Transverse colon (tissue), 4 donors: ENCODE measurements around the gene LARGE1. TPM values are rescaled to one million over a fixed set of nuclear protein-coding genes. Genes with fewer than 3 reads are reported as not detected.

Experiments used
- DNase-seq: peaks from one replicate; pipeline ENCODE4 v3.0.0-alpha.2; 2019
- H3K27ac ChIP-seq, 4 donors: fragments of 200-600 bp; sonication (generic); 2 replicates each; pipeline ENCODE4 v1.5.1; 2016 to 2018; ENCODE audit warnings: inconsistent platforms in 4 of 4
- H3K27me3 ChIP-seq: fragments of 200-600 bp; sonication (generic); 2 replicates; pipeline ENCODE4 v1.5.1; 2017; ENCODE audit warnings: inconsistent platforms
- H3K36me3 ChIP-seq, 4 donors: fragments of 200-600 bp; sonication (generic); 2 replicates each; pipeline ENCODE4 v1.5.1; 2017 to 2019; ENCODE audit warnings: inconsistent platforms in 4 of 4
- H3K4me1 ChIP-seq, 4 donors: fragments of 200-600 bp; sonication (generic); 2 replicates each; pipeline ENCODE4 v1.5.1; 2017 to 2020; ENCODE audit warnings: inconsistent platforms in 4 of 4
- H3K4me3 ChIP-seq, 4 donors: fragments of 200-600 bp; sonication (generic); 1 replicate in 1 of 4; 2 replicates in 3 of 4; pipeline versions ENCODE4 v1.5.1 to v1.6.1; 2017 to 2019; ENCODE audit warnings: inconsistent platforms in 4 of 4
- H3K9me3 ChIP-seq, 2 donors: fragments of 200-600 bp; sonication (generic); 2 replicates each; pipeline ENCODE4 v1.5.1; 2017 to 2019; ENCODE audit warnings: inconsistent platforms in 2 of 2
- EP300 ChIP-seq: sonication (generic); formaldehyde crosslinking; IDR thresholded peaks from one replicate; pipeline ENCODE4 v1.6.1; 2017; ENCODE audit warnings: antibody characterized with exemption, low read depth
- POLR2A ChIP-seq: fragments of 450-650 bp; IDR thresholded peaks from one replicate; pipeline ENCODE4 v1.6.1; 2016; ENCODE audit warnings: antibody characterized with exemption, mild to moderate bottlenecking, moderate library complexity
- POLR2AphosphoS5 ChIP-seq, 3 donors: sonication (generic); formaldehyde crosslinking; IDR thresholded peaks; one replicate each; pipeline ENCODE4 v1.6.1; 2016; ENCODE audit warnings: antibody characterized with exemption in 3 of 3
- WGBS, 2 donors: methylation state at CpG; one replicate each; pipeline ENCODE4 v1.1.5; 2018; ENCODE audit warnings: low coverage in 1 of 2; 5-methylcytosine and 5-hydroxymethylcytosine counted together
- in situ Hi-C, 4 donors: fragments of 200-750 bp; cut with MboI; loops; one replicate each; pipeline versions ENCODE4 v1.15.0 to v1.15.1; 2017; ENCODE audit warnings: low sequenced_read_pairs in 3 of 4, low pct_ligation_motif_present in 1 of 4, low pct_unique_long_range_greater_than_20kb in 1 of 4
- intact Hi-C: fragments of 100-400 bp; cut with DNase I; formaldehyde crosslinking; loops from one replicate; pipeline ENCODE4 v1.15.1; 2023; ENCODE audit warnings: low total_unique reads
- total RNA-seq, 4 donors: library from RNA; depleted of rRNA; stranded (reverse); fragments of >200 nt; gene quantifications; one replicate each; pipeline ENCODE4 v1.1.0, GENCODE V29; 2016
- TF ChIP-seq, protein P1 (sequence below), 5 experiments: fragments of 200-600 bp in 3 of 5; fragments of 450-650 bp in 2 of 5; sonication (generic) in 3 of 5; IDR thresholded peaks; 1 replicate in 2 of 5; 2 replicates in 3 of 5; pipeline ENCODE4 v1.5.1; 2016 to 2017; ENCODE audit warnings: antibody characterized with exemption in 5 of 5, inconsistent platforms in 3 of 5, mild to moderate bottlenecking in 2 of 5, moderate library complexity in 1 of 5

LARGE1 gene
- total RNA-seq, 4 donors from 2014 or later = 46.5 to 304 (median 80.5) TPM

DNA sequence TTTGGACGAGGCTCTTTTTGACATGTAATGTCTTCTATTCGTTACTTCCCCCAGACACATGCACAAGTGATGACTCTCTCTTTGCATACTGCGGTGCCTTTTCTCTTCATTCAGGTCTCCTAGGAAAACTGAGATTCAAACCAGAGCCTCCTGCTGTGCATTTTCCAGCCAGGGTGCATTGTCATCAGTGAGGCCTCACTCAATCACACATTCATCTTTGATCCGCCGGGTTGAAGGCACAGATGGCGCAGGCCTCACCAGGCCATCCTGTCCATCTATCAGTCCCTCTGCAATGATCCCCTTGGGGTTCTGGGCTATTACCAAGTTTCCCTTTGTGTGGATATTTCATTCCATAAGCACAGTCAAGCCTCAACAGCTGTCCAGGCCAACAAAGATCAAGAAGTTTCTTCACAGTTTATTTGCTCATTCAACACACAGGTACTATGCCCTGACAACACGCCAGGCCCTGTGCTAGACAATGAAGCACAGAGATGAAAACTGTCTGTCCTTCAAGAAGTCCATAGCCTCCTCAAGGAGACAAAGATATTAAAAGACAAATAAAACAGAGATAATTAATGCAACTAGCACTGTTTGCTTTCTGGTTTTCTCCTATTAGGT is 107.8 kb downstream of the LARGE1 start:
- no peaks in the 10 kb centered on the region for H3K9me3 ChIP-seq
- TF ChIP-seq POLR2A (no peak), EP300 (no peak), POLR2AphosphoS5 (IDR thresholded peaks at IDR 0.05) (no peak)
- TF ChIP-seq, protein P1, sequence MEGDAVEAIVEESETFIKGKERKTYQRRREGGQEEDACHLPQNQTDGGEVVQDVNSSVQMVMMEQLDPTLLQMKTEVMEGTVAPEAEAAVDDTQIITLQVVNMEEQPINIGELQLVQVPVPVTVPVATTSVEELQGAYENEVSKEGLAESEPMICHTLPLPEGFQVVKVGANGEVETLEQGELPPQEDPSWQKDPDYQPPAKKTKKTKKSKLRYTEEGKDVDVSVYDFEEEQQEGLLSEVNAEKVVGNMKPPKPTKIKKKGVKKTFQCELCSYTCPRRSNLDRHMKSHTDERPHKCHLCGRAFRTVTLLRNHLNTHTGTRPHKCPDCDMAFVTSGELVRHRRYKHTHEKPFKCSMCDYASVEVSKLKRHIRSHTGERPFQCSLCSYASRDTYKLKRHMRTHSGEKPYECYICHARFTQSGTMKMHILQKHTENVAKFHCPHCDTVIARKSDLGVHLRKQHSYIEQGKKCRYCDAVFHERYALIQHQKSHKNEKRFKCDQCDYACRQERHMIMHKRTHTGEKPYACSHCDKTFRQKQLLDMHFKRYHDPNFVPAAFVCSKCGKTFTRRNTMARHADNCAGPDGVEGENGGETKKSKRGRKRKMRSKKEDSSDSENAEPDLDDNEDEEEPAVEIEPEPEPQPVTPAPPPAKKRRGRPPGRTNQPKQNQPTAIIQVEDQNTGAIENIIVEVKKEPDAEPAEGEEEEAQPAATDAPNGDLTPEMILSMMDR (IDR thresholded peaks at IDR 0.05) = no peak
- intact Hi-C loops (no loop called here), in situ Hi-C loops (no loop called here)
- peaks cover 0 to 15% (median 3%) of the 10 kb centered on the region in 4 donors for H3K4me1 ChIP-seq
- H3K27ac ChIP-seq = peak overlapping the region; percentile 57 to 80 (median 71)
- 90 to 91% methylated on average over 3 to 7 of the region's 7 CpGs for WGBS, 2 donors
- no peak overlapping the region for H3K4me3 ChIP-seq
- H3K27me3 ChIP-seq = no peaks in the 10 kb centered on the region
- DNase-seq = no peak
- H3K36me3 ChIP-seq = no peaks in the 10 kb centered on the region

DNA sequence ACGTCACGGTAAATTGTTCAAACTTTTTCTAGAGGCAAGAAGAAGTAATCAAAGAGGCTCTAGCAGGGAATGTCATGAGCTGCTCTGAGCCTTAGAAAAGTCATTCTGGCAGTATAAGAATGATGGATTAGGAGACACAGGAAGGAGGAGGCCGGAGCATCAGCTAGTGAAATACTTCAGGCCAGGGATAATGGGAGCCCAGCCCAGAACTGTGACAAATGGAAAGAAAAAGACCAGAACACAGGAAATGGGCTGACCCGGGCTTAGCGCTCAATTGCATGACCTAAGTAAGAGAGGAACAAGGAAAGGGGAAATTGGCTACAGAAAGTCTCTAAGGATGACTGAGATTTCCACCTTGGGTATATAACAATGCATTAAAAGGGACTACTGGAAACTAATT is 108.6 kb downstream of the LARGE1 start:
- Histone ChIP-seq H3K4me1 (peaks cover 0 to 15% (median 5%) of the 10 kb centered on the region in 4 donors), H3K36me3 (no peaks in the 10 kb centered on the region), H3K27ac (peak overlapping the region; percentile 57 to 80 (median 71)), H3K9me3 (no peaks in the 10 kb centered on the region), H3K4me3 (no peak overlapping the region), H3K27me3 (no peaks in the 10 kb centered on the region)
- 38 to 41% methylated on average over 5 of the region's 5 CpGs for WGBS, 2 donors
- no peak for TF ChIP-seq POLR2A
- TF ChIP-seq POLR2AphosphoS5 (IDR thresholded peaks at IDR 0.05) = peak; percentile 12 to 81 (median 66)
- intact Hi-C loops = no loop called here
- in situ Hi-C loops = no loop called here
- peak; percentile 56 for DNase-seq

DNA sequence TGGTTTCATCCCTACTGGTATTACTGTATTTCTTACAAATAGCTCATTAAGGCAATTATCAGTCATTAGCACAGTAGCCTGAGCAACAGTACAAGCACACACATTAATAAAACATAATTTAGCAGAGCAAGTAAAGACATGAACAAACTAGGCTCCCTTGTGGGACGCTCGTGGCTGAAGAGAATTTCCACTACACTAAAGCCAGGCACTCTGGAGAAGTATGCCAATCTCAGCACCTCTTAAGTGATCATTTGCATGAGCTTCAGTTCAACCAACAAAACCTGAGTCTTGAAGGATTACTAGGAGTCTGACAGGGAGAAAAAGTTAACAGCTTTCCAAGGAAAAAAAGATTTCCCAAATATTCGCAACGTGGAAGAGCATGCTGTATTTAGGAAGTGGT is 109.1 kb downstream of the LARGE1 start:
- 56 to 65% methylated on average over 2 to 4 of the region's 4 CpGs for WGBS, 2 donors
- in situ Hi-C loops (no loop called here), intact Hi-C loops (no loop called here)
- DNase-seq = no peak
- H3K9me3 ChIP-seq = no peaks in the 10 kb centered on the region
- H3K4me1 ChIP-seq = peaks cover under 1 to 19% (median 7%) of the 10 kb centered on the region in 4 donors
- H3K4me3 ChIP-seq = no peak overlapping the region
- peak overlapping the region; percentile 57 to 80 (median 71) for H3K27ac ChIP-seq
- no peaks in the 10 kb centered on the region for H3K27me3 ChIP-seq
- no peak for TF ChIP-seq EP300
- TF ChIP-seq, protein P1 (IDR thresholded peaks at IDR 0.05) = no peak
- no peak for TF ChIP-seq POLR2AphosphoS5 (IDR thresholded peaks at IDR 0.05)
- TF ChIP-seq POLR2A = no peak
- no peaks in the 10 kb centered on the region for H3K36me3 ChIP-seq

DNA sequence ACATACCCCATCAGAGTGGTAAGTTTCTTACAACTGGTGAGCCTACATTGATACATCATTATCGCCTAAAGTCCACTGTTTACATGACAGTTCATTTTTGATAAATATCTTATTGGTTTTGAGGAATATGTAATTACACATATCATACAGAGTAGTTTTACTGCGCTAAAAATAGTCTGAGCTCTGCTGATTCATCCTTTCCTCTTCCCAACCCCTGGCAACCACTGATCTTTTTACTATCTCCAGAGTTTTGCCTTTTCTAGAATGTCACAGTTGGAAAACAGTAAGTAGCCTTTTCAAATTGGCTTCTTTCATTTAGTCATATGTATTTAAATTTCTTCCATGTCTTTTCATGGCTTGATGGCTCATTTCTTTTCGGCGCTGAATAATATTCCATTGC is 112.8 kb downstream of the LARGE1 start:
- in situ Hi-C loops = no loop called here
- H3K4me1 ChIP-seq = peaks cover 6 to 42% (median 12%) of the 10 kb centered on the region in 4 donors
- DNase-seq = no peak
- intact Hi-C loops = loop anchor here (5.0 to 10.0 kb wide), 2 partner anchors 115 to 1843 kb away; partner anchors contain the start of gene LARGE1
- H3K27ac ChIP-seq = peak overlapping the region in 1 of 4 donors; percentile 49
- 92% methylated on average over 3 to 4 of the region's 4 CpGs for WGBS, 2 donors
- TF ChIP-seq EP300 = no peak
- TF ChIP-seq POLR2A = no peak
- no peak for TF ChIP-seq POLR2AphosphoS5 (IDR thresholded peaks at IDR 0.05)
- TF ChIP-seq, protein P1 (IDR thresholded peaks at IDR 0.05) = no peak
- no peaks in the 10 kb centered on the region for H3K27me3 ChIP-seq
- no peaks in the 10 kb centered on the region for H3K9me3 ChIP-seq
- H3K36me3 ChIP-seq = no peaks in the 10 kb centered on the region
- H3K4me3 ChIP-seq = no peak overlapping the region
